H9 (cell line): Measurements from ENCODE around the gene THAP11. TPM values are rescaled to one million over a fixed set of nuclear protein-coding genes. Genes with fewer than 3 reads are reported as not detected.

Experiments used
- DNase-seq: peaks from one replicate; pipeline ENCODE4 v3.0.0-alpha.2; 2017
- H2AFZ ChIP-seq: one replicate; pipeline ENCODE4 v1.6.1; 2013; ENCODE audit warnings: mild to moderate bottlenecking, low read length, control low read depth, moderate library complexity
- H2AK5ac ChIP-seq: 2 replicates; pipeline ENCODE4 v1.6.1; 2013; ENCODE audit warnings: low read length, control low read depth, mixed read lengths; ENCODE audit not compliant: insufficient read length
- H2BK120ac ChIP-seq: one replicate; pipeline ENCODE4 v1.6.1; 2013; ENCODE audit warnings: low read depth, mild to moderate bottlenecking, low read length, control low read depth, inconsistent platforms; ENCODE audit not compliant: poor library complexity, severe bottlenecking
- H2BK12ac ChIP-seq: 2 replicates; pipeline ENCODE4 v1.6.1; 2013; ENCODE audit warnings: low read length, control low read depth, mixed read lengths, low read depth; ENCODE audit not compliant: insufficient read length
- H2BK15ac ChIP-seq: 2 replicates; pipeline ENCODE4 v1.6.1; 2013; ENCODE audit warnings: low read depth, low read length, control low read depth
- H2BK20ac ChIP-seq: one replicate; pipeline ENCODE4 v1.6.1; 2013; ENCODE audit warnings: low read depth, mild to moderate bottlenecking, low read length, control low read depth, inconsistent platforms; ENCODE audit not compliant: poor library complexity, severe bottlenecking
- H2BK5ac ChIP-seq: 2 replicates; pipeline ENCODE4 v1.6.1; 2013; ENCODE audit warnings: low read length, control low read depth, mixed read lengths; ENCODE audit not compliant: insufficient read length
- H3K14ac ChIP-seq: 2 replicates; pipeline ENCODE4 v1.6.1; 2013; ENCODE audit warnings: low read length, control low read depth; ENCODE audit not compliant: insufficient read depth
- H3K18ac ChIP-seq: 2 replicates; pipeline ENCODE4 v1.6.1; 2013; ENCODE audit warnings: low read depth, mild to moderate bottlenecking, mixed read lengths, low read length, control low read depth; ENCODE audit not compliant: insufficient read length
- H3K23ac ChIP-seq: 2 replicates; pipeline ENCODE4 v1.6.1; 2013; ENCODE audit warnings: low read length, control low read depth, mixed read lengths, low read depth; ENCODE audit not compliant: insufficient read length
- H3K23me2 ChIP-seq: 2 replicates; pipeline ENCODE4 v1.6.1; 2013; ENCODE audit warnings: low read depth, mild to moderate bottlenecking, mixed read lengths, low read length, control low read depth; ENCODE audit not compliant: insufficient read length, poor library complexity, severe bottlenecking
- H3K27ac ChIP-seq: 2 replicates; pipeline ENCODE4 v1.5.1; 2013; ENCODE audit warnings: low read length, control low read depth, mixed read lengths, low read depth; ENCODE audit not compliant: insufficient read length
- H3K27me3 ChIP-seq: 2 replicates; pipeline ENCODE4 v1.6.1; 2013; ENCODE audit warnings: low read length, control low read depth, inconsistent platforms; ENCODE audit not compliant: insufficient read depth
- H3K4ac ChIP-seq: 2 replicates; pipeline ENCODE4 v1.6.1; 2013; ENCODE audit warnings: low read depth, mild to moderate bottlenecking, control low read depth, inconsistent platforms, low read length, moderate library complexity
- H3K4me1 ChIP-seq: 2 replicates; pipeline ENCODE4 v1.6.1; 2013; ENCODE audit warnings: low read length, control low read depth, inconsistent platforms; ENCODE audit not compliant: insufficient read depth
- H3K4me2 ChIP-seq: 2 replicates; pipeline ENCODE4 v1.6.1; 2013; ENCODE audit warnings: low read length, control low read depth, mixed read lengths; ENCODE audit not compliant: insufficient read length, insufficient read depth
- H3K56ac ChIP-seq: 2 replicates; pipeline ENCODE4 v1.6.1; 2013; ENCODE audit warnings: low read depth, mild to moderate bottlenecking, mixed read lengths, low read length, control low read depth; ENCODE audit not compliant: insufficient read length
- H3K79me1 ChIP-seq: 2 replicates; pipeline ENCODE4 v1.6.1; 2013; ENCODE audit warnings: low read depth, mild to moderate bottlenecking, moderate library complexity, low read length, control low read depth, inconsistent platforms; ENCODE audit not compliant: insufficient read depth, poor library complexity, severe bottlenecking
- H3K79me2 ChIP-seq: 2 replicates; pipeline ENCODE4 v1.6.1; 2013; ENCODE audit warnings: low read length, control low read depth, inconsistent platforms; ENCODE audit not compliant: insufficient read depth
- H3K9ac ChIP-seq: 2 replicates; pipeline ENCODE4 v1.6.1; 2013; ENCODE audit warnings: low read length, control low read depth, mixed read lengths; ENCODE audit not compliant: insufficient read length; ENCODE audit errors: extremely low read depth
- H3K9me3 ChIP-seq: one replicate; pipeline ENCODE4 v1.6.1; 2013; ENCODE audit warnings: low read depth, low read length, inconsistent platforms; ENCODE audit not compliant: control insufficient read depth
- H3T11ph ChIP-seq: one replicate; pipeline ENCODE4 v1.6.1; 2013; ENCODE audit warnings: mild to moderate bottlenecking, low read length, control low read depth, inconsistent platforms
- H4K20me1 ChIP-seq: one replicate; pipeline ENCODE4 v1.6.1; 2013; ENCODE audit not compliant: control insufficient read depth, insufficient read length, insufficient read depth
- H4K5ac ChIP-seq: 2 replicates; pipeline ENCODE4 v1.6.1; 2013; ENCODE audit warnings: low read depth, mild to moderate bottlenecking, mixed read lengths, low read length, control low read depth; ENCODE audit not compliant: insufficient read length
- H4K8ac ChIP-seq: replicated peaks from 2 replicates; pipeline ENCODE4 v1.6.1; 2013; ENCODE audit warnings: low read length, control low read depth, mixed read lengths, low read depth; ENCODE audit not compliant: insufficient read length
- H4K91ac ChIP-seq: 2 replicates; pipeline ENCODE4 v1.6.1; 2013; ENCODE audit warnings: low read depth, mild to moderate bottlenecking, moderate library complexity, mixed read lengths, low read length, control low read depth; ENCODE audit not compliant: insufficient read length
- H3K27ac Mint-ChIP-seq, 3 experiments: 2 replicates in 2 of 3; 3 replicates in 1 of 3; pipeline ENCODE4 v1.8.0; 2020 to 2021; ENCODE audit warnings: mixed read lengths in 3 of 3, mild to moderate bottlenecking in 1 of 3, moderate library complexity in 1 of 3
- H3K27me3 Mint-ChIP-seq: 2 replicates; pipeline ENCODE4 v1.8.0; 2021; ENCODE audit warnings: low read depth, mild to moderate bottlenecking, moderate library complexity, mixed read lengths
- H3K36me3 Mint-ChIP-seq, 3 experiments: 2 replicates in 2 of 3; 3 replicates in 1 of 3; pipeline ENCODE4 v1.8.0; 2020 to 2021; ENCODE audit warnings: low read depth in 3 of 3, mixed read lengths in 3 of 3; ENCODE audit not compliant: insufficient read depth in 1 of 3
- H3K4me1 Mint-ChIP-seq, 2 experiments: 2 replicates each; pipeline ENCODE4 v1.8.0; 2020; ENCODE audit warnings: mixed read lengths in 2 of 2
- H3K4me3 Mint-ChIP-seq, 2 experiments: 2 replicates in 1 of 2; 3 replicates in 1 of 2; pipeline ENCODE4 v1.8.0; 2020 to 2021; ENCODE audit warnings: mild to moderate bottlenecking in 2 of 2, mixed read lengths in 2 of 2, moderate library complexity in 1 of 2
- H3K9me3 Mint-ChIP-seq, 2 experiments: 2 replicates in 1 of 2; 3 replicates in 1 of 2; pipeline ENCODE4 v1.8.0; 2020; ENCODE audit warnings: mild to moderate bottlenecking in 2 of 2, mixed read lengths in 2 of 2, moderate library complexity in 1 of 2
- WGBS: extraction: QIAGEN DNeasy Blood & Tissue Kit; methylation state at CpG from one replicate; pipeline ENCODE4 v1.1.7; 2013; ENCODE audit warnings: missing lambda C conversion rate, low lambda C conversion rate, mixed read lengths; ENCODE audit not compliant: insufficient read length; ENCODE audit errors: extremely low coverage; 5-methylcytosine and 5-hydroxymethylcytosine counted together
- total RNA-seq: library from RNA; stranded (reverse); gene quantifications from 2 replicates; pipeline ENCODE4 v1.2.1, GENCODE V29; 2021
- TF ChIP-seq, protein P1 (sequence below): fragments of 200-600 bp; sonication (generic); conservative IDR thresholded peaks from 3 replicates; pipeline ENCODE4 v1.8.0; 2021; ENCODE audit warnings: antibody characterized with exemption, mild to moderate bottlenecking

The THAP11 gene
- total RNA-seq, 1 experiment from 2014 or later: 48.9 TPM

DNA sequence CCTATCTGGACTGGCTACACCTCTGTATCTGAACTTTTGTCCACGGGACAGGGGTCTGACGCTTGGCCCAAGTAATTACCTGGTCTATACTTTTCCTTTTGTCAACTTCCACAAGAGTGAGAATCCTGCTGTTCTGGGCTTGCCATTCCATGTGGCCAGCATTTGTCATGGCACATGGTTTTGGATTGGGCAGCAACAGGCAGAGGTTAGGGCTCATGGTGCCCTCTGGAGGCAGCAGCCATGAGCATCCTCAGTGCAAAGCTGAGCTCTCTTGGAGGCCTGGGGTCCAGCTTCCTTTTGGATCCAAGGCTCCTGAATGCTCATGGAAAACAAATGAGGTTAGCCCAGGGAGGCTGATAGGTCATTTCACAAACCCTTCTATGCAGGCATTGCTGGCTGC, 23.2 kb downstream of the THAP11 start:
- H3K4me1 Mint-ChIP-seq: peaks cover 13 to 21% of the 10 kb centered on the region in 2 experiments; a peak in 3 of 4 replicates
- peaks cover 3% of the 10 kb centered on the region for H3K79me1 ChIP-seq
- peak; percentile 65 for DNase-seq
- no peaks in the 10 kb centered on the region for H3K27me3 Mint-ChIP-seq
- peaks cover 28 to 69% (median 63%) of the 10 kb centered on the region in 3 experiments for H3K36me3 Mint-ChIP-seq
- H4K8ac ChIP-seq: no peak overlapping the region
- H2AFZ ChIP-seq: no peak overlapping the region
- no peak overlapping the region for H3K14ac ChIP-seq
- peaks cover 9% of the 10 kb centered on the region; the same call in 1 of the 2 replicates for H3K79me2 ChIP-seq
- no peaks in the 10 kb centered on the region for H3K4me1 ChIP-seq
- no peaks in the 10 kb centered on the region for H3K9me3 ChIP-seq
- no CpG with 5 or more reads among the region's 2 CpGs for WGBS
- no peak overlapping the region for H2BK120ac ChIP-seq
- no peak overlapping the region for H3K23ac ChIP-seq
- H3K9me3 Mint-ChIP-seq: no peaks in the 10 kb centered on the region
- H3T11ph ChIP-seq: no peak overlapping the region
- H4K5ac ChIP-seq: no peak overlapping the region
- no peaks in the 10 kb centered on the region for H3K23me2 ChIP-seq
- no peak overlapping the region for H2BK12ac ChIP-seq
- no peak overlapping the region for H2BK20ac ChIP-seq
- H2AK5ac ChIP-seq: no peak overlapping the region
- H3K27me3 ChIP-seq: no peaks in the 10 kb centered on the region
- no peak overlapping the region for H3K56ac ChIP-seq
- peaks cover 3% of the 10 kb centered on the region for H4K20me1 ChIP-seq
- no peak overlapping the region for H3K4ac ChIP-seq
- H3K27ac Mint-ChIP-seq: peak overlapping the region in 1 of 3 experiments; percentile 20; a peak in 2 of 7 replicates
- no peak overlapping the region; a peak in 1 of 5 replicates for H3K4me3 Mint-ChIP-seq
- H3K9ac ChIP-seq: no peak overlapping the region
- TF ChIP-seq, protein P1, sequence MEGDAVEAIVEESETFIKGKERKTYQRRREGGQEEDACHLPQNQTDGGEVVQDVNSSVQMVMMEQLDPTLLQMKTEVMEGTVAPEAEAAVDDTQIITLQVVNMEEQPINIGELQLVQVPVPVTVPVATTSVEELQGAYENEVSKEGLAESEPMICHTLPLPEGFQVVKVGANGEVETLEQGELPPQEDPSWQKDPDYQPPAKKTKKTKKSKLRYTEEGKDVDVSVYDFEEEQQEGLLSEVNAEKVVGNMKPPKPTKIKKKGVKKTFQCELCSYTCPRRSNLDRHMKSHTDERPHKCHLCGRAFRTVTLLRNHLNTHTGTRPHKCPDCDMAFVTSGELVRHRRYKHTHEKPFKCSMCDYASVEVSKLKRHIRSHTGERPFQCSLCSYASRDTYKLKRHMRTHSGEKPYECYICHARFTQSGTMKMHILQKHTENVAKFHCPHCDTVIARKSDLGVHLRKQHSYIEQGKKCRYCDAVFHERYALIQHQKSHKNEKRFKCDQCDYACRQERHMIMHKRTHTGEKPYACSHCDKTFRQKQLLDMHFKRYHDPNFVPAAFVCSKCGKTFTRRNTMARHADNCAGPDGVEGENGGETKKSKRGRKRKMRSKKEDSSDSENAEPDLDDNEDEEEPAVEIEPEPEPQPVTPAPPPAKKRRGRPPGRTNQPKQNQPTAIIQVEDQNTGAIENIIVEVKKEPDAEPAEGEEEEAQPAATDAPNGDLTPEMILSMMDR: peak; percentile 68
- H2BK5ac ChIP-seq: no peak overlapping the region
- H3K4me2 ChIP-seq: no peak overlapping the region
- no peak overlapping the region for H4K91ac ChIP-seq
- no peak overlapping the region for H3K27ac ChIP-seq
- H2BK15ac ChIP-seq: no peak overlapping the region
- H3K18ac ChIP-seq: no peak overlapping the region
